HG03521 (cell line): ENCODE results near the gene PIK3C2G.

ENCODE experiments used
- ATAC-seq: cut with Tn5 transposase; IDR thresholded peaks from one replicate; pipeline ENCODE4 v1.9.1; 2021; ENCODE audit warnings: mild to moderate bottlenecking, moderate library complexity; ENCODE audit not compliant: unreplicated experiment

The PIK3C2G gene

GRCh38 chr12:18546399-18546798, 285.1 kb downstream of the PIK3C2G start:
- no peak for ATAC-seq

DNA sequence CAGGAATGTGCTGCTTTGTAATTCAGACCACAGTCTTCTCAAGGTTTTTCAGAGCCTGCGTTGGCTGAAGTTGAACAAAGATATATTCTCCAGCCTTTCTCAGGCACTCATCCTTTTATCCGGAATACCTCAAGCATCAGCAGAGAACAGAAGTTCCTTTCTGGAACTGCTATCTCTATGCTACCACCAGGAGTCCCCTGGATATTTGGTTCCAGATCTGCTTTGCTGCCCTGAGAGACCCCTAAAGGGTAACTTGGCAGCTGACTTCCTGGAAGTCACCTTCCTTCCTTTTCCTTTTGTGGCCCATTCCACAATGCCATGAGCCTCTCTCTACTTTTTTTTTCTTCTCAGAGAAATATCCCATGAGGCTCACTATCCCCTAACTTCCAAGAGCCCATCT, 288.3 kb downstream of the PIK3C2G start:
- ATAC-seq: no peak

DNA sequence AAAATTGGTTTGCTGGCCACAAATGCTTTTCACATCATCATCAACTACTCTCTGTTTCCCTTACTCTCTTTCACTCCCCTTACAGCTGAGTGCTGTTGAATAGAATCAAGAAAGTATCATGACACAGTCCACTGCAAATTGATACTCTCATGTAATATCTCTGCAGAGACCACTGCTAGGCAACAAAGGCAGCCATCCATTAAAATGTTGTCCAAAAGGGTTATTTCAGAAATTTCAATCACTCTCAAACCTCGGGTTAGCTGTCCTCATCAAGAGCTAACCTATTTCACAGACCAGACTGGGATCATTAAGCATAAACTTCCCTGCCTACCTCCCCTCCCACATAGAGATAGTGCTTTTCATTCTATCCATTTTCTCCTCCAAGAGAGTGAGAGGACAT, 289.8 kb downstream of the PIK3C2G start:
- ATAC-seq: no peak

DNA sequence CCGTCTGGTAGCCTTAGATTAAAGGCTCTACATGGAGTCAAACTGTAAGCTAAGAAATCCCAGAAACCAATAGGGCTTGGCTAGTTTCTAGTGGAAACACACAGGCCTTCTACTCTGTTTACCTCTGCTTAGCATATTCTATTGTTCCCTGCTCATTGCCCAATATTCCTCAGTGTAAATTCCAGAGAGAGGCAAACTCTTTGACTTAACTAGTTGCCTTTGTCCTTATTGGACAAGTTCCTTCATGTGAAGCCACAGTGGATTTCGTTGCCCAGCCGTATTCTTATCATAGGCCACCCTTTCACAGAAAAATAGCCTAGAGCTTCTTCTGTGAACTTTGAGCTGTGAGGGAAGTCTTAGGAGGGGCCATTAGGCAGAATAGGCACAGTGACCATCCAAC, 290.4 kb downstream of the PIK3C2G start:
- ATAC-seq: no peak

- ATAC-seq: no peak
Observed at GRCh38 chr12:18552829-18553228, 291.5 kb downstream of the PIK3C2G start.

- no peak for ATAC-seq
Observed at GRCh38 chr12:18556161-18556560, 294.8 kb downstream of the PIK3C2G start.

DNA sequence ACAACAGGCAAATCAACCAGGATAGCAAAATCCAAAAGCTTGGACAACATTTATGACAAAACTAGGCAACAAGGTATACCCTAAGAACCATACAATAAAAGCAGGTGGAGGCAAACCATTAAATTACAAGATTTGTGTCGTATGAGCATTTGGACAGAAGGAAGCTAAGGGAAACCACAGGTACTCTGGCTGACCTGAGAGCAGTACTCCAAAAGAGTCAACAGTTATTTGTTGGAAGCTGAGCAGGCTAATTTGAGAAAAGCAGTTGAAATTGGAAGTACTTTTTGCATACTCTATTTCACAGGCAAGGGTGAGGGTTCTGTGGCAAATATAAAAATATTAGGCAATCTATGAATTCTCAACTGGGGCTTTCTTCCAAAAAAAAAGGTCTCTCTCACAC, 297.9 kb downstream of the PIK3C2G start:
- no peak for ATAC-seq

DNA sequence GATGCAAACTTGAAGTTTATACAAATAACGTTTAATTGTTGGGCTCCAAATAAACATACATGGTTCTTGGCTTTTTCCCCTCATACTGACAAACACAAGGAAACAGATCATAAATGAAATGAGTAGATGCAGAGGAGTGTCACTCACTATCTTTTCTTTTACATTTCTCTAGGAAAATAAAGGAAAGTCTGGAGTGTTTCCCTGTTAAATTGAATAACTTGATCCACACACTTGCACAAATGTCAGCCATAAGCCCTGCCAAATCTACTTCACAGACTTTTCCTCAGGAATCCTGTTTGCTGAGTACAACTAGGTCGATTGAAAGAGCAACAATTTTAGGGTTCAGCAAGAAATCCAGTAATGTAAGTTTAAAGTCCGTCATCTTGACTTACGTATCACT, 301.2 kb downstream of the PIK3C2G start:
- ATAC-seq: no peak

- ATAC-seq: no peak
Observed at GRCh38 chr12:18564306-18564705, 303.0 kb downstream of the PIK3C2G start.

DNA sequence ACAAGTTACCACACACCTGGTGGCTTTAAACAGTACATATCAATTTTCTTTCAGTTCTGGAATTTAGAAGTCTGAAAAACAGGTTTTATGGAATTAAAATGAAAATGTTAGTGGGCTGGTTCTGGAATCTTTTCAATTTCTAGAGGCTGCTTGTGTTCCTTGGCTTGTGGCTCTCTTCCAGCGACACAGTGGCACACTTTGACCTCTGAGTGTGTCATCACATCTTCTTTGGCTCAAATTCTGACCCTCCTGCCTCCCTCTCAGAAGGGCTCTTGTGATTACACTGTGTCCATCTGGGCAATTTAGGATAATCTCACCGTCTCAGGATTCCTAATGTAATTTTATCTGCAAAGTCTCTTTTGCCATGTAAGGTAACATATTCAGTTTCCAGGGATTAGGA, 306.5 kb downstream of the PIK3C2G start:
- ATAC-seq: no peak

GRCh38 chr12:18570543-18570942, 309.2 kb downstream of the PIK3C2G start:
- no peak for ATAC-seq

GRCh38 chr12:18576104-18576626, 314.8 kb downstream of the PIK3C2G start:
- no peak for ATAC-seq

GRCh38 chr12:18576648-18577047, 315.3 kb downstream of the PIK3C2G start:
- no peak for ATAC-seq

DNA sequence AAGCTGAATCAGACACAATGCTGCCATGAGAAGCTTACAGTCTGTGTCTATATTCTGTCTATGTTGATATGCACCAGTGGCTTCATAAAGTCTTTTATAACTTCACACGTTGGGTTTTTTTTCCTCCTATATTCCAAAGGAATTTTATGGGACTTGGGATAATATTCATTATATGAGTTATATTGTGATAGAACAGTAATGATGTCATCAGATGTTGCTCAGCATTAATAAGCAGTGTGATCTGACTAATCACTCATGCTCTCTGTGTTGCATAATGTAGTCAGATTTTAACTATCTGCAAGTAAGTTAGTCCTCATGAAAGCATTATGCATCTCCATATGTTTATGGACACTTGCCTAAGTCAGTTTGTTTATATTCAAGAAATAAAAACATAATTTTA, 316.9 kb downstream of the PIK3C2G start:
- no peak for ATAC-seq

- no peak for ATAC-seq
Observed at GRCh38 chr12:18580291-18580690, 319.0 kb downstream of the PIK3C2G start.

DNA sequence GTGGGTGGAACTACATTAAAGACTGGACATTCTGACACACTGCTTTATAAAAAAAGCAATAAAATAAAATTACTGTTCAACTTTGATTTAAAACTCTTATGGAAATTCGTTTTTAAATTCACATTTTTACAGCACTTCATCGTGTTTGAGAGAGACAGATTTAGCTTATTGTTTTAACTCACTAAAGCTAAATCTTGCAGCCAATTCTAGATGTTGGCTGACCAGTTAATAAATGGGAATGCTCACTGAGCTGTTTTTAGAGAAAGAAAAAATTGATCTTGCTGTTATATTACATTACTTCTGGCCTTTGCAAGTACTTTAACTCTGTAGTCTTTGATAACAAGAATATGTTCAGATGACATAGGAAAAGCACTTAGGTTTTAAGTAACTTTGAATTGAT, 319.4 kb downstream of the PIK3C2G start:
- no peak for ATAC-seq

- no peak for ATAC-seq
Observed at GRCh38 chr12:18581232-18581962, 320.1 kb downstream of the PIK3C2G start.

DNA sequence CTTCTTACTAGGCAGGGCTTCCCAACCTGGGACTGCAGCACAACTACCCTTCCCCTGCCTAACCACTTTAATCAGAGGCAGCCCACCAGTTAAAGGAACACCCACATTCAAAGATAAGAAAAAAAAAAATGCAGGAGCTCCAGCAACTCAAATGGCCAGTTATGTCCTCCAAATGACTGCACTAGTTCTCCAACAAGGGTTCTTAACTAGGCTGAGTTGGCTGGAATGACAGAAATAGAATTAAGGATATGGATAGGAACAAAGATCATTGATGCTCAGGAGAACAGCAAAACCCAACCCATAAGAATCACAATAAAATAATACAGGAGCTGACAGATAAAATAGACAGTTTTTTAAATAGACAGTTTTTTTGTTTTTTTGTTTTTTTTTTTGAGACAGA, 322.3 kb downstream of the PIK3C2G start:
- ATAC-seq: no peak

DNA sequence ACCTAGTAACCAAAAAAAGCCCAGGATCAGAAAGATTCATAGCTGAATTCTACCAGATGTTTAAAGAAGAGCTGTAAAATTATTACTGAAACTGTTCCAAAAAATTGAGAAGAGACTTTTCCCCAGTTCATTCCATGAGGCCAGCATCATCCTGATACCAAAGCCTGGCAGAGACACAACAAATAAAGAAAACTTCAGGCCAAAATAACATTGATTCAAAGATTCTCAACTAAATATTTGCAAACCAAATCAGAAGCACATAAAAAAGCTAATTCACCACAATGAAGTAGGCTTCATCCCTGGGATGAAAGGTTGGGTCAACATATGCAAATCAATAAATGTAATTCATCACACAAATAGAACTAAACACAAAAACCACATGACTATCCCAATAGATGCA, 325.3 kb downstream of the PIK3C2G start:
- ATAC-seq: no peak

DNA sequence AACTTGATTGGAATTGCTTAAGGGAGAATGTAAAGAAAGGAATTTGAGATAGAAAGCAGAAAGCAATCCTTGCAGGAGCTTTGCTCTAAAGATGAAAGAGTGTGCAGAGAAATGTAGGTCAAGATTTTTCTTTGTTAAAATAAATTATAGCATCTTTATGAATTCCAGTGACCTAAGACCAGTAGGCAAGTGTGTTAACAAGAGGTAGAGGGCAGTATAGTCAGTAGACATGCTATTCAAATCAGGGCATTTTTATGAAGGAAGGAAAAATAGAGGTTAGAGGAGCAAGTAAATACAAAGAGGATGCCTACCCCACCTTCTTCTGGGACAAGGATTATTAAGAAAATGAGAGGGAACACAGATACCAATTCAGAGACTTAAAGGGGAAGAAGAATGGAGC, 328.0 kb downstream of the PIK3C2G start:
- ATAC-seq: no peak

- ATAC-seq: no peak
Observed at GRCh38 chr12:18591473-18591872, 330.2 kb downstream of the PIK3C2G start.

DNA sequence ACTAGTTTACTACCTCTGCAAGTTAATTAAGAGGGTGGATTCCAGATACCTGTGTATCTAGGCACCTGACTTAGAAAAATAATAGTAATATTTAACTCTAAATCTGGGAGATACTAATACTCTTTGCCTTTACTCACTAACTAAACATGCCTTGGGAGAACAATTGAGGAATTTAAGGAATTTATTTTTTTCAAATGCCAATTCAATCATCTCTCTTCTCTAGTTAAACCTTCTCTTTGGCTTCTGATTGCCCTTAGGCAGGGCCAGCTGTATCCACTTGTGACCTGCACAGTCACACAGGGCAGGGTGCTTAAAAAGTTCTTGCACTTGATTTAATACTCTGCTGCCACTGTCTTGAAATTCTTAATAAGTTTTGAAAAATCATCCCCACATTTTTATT, 334.1 kb downstream of the PIK3C2G start:
- ATAC-seq: no peak

DNA sequence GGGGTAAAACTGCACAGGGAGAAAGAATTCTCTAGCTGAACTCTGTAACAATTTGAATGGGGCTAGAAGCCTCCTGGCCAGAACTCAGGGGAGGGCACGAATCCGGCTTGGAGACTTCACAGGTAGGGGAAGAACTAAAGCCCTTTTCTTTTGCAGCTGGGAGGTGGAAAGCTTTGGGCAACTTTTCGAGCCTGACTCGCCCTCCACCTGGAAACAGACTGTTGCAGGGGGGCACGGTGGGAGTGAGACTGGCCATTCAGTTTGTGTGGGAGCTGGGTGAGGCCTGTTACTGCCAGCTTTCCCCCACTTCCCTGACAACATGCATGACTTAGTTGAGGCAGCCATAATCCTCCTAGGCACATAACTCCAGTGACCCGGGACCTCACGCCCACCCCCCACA, 340.6 kb downstream of the PIK3C2G start:
- ATAC-seq: no peak
